ENCODE measurements around the gene RBP3.

DNA sequence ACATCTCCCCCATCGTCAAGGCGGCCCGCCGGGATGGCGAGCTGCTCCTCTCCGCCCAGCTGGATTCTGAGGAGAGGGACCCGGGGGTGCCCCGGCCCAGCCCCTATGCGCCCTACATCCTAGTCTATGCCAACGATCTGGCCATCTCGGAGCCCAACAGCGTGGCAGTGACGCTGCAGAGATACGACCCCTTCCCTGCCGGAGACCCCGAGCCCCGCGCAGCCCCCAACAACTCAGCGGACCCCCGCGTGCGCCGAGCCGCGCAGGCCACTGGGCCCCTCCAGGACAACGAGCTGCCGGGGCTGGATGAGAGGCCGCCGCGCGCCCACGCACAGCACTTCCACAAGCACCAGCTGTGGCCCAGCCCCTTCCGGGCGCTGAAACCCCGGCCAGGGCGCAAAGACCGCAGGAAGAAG lies 38.1 kb upstream of the RBP3 start:
- TF ChIP-seq, protein P1, sequence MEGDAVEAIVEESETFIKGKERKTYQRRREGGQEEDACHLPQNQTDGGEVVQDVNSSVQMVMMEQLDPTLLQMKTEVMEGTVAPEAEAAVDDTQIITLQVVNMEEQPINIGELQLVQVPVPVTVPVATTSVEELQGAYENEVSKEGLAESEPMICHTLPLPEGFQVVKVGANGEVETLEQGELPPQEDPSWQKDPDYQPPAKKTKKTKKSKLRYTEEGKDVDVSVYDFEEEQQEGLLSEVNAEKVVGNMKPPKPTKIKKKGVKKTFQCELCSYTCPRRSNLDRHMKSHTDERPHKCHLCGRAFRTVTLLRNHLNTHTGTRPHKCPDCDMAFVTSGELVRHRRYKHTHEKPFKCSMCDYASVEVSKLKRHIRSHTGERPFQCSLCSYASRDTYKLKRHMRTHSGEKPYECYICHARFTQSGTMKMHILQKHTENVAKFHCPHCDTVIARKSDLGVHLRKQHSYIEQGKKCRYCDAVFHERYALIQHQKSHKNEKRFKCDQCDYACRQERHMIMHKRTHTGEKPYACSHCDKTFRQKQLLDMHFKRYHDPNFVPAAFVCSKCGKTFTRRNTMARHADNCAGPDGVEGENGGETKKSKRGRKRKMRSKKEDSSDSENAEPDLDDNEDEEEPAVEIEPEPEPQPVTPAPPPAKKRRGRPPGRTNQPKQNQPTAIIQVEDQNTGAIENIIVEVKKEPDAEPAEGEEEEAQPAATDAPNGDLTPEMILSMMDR (IDR thresholded peaks at IDR 0.05; ENCODE audit: low read length), result no peak
- TF ChIP-seq EZH2 (optimal IDR thresholded peaks at IDR 0.05; ENCODE audit: low read depth, low read length), result no peak
